Measurements from ENCODE around the gene MLLT3. TPM values are rescaled to one million over a fixed set of nuclear protein-coding genes. Genes with fewer than 3 reads are reported as not detected.

MLLT3 gene
- total and polyA plus RNA-seq, 3 donors from 2014 or later, result 5.2 to 11.0 (median 7.6) TPM

- no peak overlapping the region for H3K27ac ChIP-seq
- no peak overlapping the region for H3K4me3 ChIP-seq
- no peak for DNase-seq
- WGBS, 2 donors, result 72 to 84% methylated on average over 3 of the region's 3 CpGs
- TF ChIP-seq, protein P1, sequence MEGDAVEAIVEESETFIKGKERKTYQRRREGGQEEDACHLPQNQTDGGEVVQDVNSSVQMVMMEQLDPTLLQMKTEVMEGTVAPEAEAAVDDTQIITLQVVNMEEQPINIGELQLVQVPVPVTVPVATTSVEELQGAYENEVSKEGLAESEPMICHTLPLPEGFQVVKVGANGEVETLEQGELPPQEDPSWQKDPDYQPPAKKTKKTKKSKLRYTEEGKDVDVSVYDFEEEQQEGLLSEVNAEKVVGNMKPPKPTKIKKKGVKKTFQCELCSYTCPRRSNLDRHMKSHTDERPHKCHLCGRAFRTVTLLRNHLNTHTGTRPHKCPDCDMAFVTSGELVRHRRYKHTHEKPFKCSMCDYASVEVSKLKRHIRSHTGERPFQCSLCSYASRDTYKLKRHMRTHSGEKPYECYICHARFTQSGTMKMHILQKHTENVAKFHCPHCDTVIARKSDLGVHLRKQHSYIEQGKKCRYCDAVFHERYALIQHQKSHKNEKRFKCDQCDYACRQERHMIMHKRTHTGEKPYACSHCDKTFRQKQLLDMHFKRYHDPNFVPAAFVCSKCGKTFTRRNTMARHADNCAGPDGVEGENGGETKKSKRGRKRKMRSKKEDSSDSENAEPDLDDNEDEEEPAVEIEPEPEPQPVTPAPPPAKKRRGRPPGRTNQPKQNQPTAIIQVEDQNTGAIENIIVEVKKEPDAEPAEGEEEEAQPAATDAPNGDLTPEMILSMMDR (IDR thresholded peaks at IDR 0.05), result no peak
- no peak for TF ChIP-seq POLR2A (IDR thresholded peaks at IDR 0.05)
- H3K9me3 ChIP-seq, result no peaks in the 10 kb centered on the region
- no peaks in the 10 kb centered on the region for H3K27me3 ChIP-seq
- no peaks in the 10 kb centered on the region for H3K4me1 ChIP-seq
- intact Hi-C loops (cut with DNase I; ENCODE audit: low total_unique reads), result no loop called here
- no peaks in the 10 kb centered on the region for H3K36me3 ChIP-seq (ENCODE audit: low read depth, missing control alignments)
These were observed 243.4 kb downstream of the MLLT3 start for GRCh38 chr9:20378851-20379250.

GRCh38 chr9:20377790-20378189 is 244.5 kb downstream of the MLLT3 start:
- intact Hi-C loops (cut with DNase I; ENCODE audit: low total_unique reads), result no loop called here
- H3K4me3 ChIP-seq, result no peak overlapping the region
- no peaks in the 10 kb centered on the region for H3K36me3 ChIP-seq (ENCODE audit: low read depth, missing control alignments)
- H3K9me3 ChIP-seq, result no peaks in the 10 kb centered on the region
- H3K27ac ChIP-seq, result no peak overlapping the region
- no peak for DNase-seq
- no peaks in the 10 kb centered on the region for H3K4me1 ChIP-seq
- no peaks in the 10 kb centered on the region for H3K27me3 ChIP-seq
- no peak for TF ChIP-seq POLR2A (IDR thresholded peaks at IDR 0.05)
- TF ChIP-seq, protein P1 (IDR thresholded peaks at IDR 0.05), result no peak

- Histone ChIP-seq H3K4me1 (no peaks in the 10 kb centered on the region), H3K36me3 (ENCODE audit: low read depth, missing control alignments) (no peaks in the 10 kb centered on the region), H3K27ac (no peak overlapping the region), H3K9me3 (no peaks in the 10 kb centered on the region), H3K27me3 (no peaks in the 10 kb centered on the region), H3K4me3 (no peak overlapping the region)
- WGBS, 2 donors, result 71 to 80% methylated on average over 4 of the region's 4 CpGs
- DNase-seq, result no peak
- TF ChIP-seq, protein P1 (IDR thresholded peaks at IDR 0.05), result no peak
- no peak for TF ChIP-seq POLR2A (IDR thresholded peaks at IDR 0.05)
- intact Hi-C loops (cut with DNase I; ENCODE audit: low total_unique reads), result no loop called here
These were observed 245.4 kb downstream of the MLLT3 start for GRCh38 chr9:20376731-20377375.

DNA sequence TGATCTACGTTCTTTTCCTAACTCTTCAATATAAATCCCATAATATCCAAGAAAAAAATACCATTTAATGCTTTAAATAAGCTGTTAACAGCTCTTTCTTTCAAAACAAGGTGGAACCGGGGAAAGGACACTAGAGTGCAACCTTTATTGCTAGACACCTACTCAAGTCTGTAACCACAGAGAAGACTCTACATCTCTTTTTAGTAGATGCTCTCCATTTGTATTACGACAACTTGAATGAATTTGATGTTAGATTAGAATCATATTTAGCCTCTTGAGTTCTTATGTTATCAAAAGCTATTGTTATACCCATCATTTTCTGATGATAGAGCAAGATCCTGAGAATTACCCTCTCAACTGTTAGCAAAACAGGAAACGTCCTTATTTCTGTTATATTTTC is 246.3 kb downstream of the MLLT3 start:
- no peaks in the 10 kb centered on the region for H3K4me1 ChIP-seq
- H3K4me3 ChIP-seq, result no peak overlapping the region
- H3K27ac ChIP-seq, result no peak overlapping the region
- WGBS, 2 donors, result 89 to 91% methylated on average over 4 of the region's 4 CpGs
- no peaks in the 10 kb centered on the region for H3K27me3 ChIP-seq
- no peaks in the 10 kb centered on the region for H3K9me3 ChIP-seq
- intact Hi-C loops (cut with DNase I; ENCODE audit: low total_unique reads), result no loop called here
- TF ChIP-seq, protein P1 (IDR thresholded peaks at IDR 0.05), result no peak
- no peak for TF ChIP-seq POLR2A (IDR thresholded peaks at IDR 0.05)
- DNase-seq, result no peak
- no peaks in the 10 kb centered on the region for H3K36me3 ChIP-seq (ENCODE audit: low read depth, missing control alignments)

- intact Hi-C loops (cut with DNase I; ENCODE audit: low total_unique reads), result no loop called here
- H3K27me3 ChIP-seq, result no peaks in the 10 kb centered on the region
- H3K4me3 ChIP-seq, result no peak overlapping the region
- 91 to 95% methylated on average over 1 of the region's 1 CpG for WGBS, 2 donors
- no peak overlapping the region for H3K27ac ChIP-seq
- H3K4me1 ChIP-seq, result no peaks in the 10 kb centered on the region
- H3K36me3 ChIP-seq (ENCODE audit: low read depth, missing control alignments), result no peaks in the 10 kb centered on the region
- no peak for DNase-seq
- TF ChIP-seq, protein P1 (IDR thresholded peaks at IDR 0.05), result no peak
- no peak for TF ChIP-seq POLR2A (IDR thresholded peaks at IDR 0.05)
- no peaks in the 10 kb centered on the region for H3K9me3 ChIP-seq
These were observed 249.0 kb downstream of the MLLT3 start for GRCh38 chr9:20373263-20373662.

Data from testis (tissue), 3 donors.